A673 (cell line): ENCODE measurements around the gene PMVK. TPM values are rescaled to one million over a fixed set of nuclear protein-coding genes. Genes with fewer than 3 reads are reported as not detected.

Experiments used
- BruUV-seq: library from RNA; stranded (reverse); fragments of 400-500 nt; replicated peaks from 2 replicates; lab custom pipeline; 2021; lab: Mats Ljungman, UMichigan
- CTCF ChIA-PET: fragments of 300-600 bp; sonication (Branson Sonifier 250); formaldehyde crosslinking; loops from one replicate; lab custom pipeline; 2022; ENCODE audit warnings: antibody characterized with exemption; lab: Charles Lee
- POLR2A ChIA-PET: fragments of 300-600 bp; sonication (Branson Sonifier 250); formaldehyde crosslinking; loops from one replicate; lab custom pipeline; 2022; ENCODE audit warnings: antibody characterized with exemption; ENCODE audit not compliant: low non-redundant PET; lab: Charles Lee
- DNase-seq: peaks from one replicate; pipeline ENCODE4 v3.0.0-alpha.2; 2015; ENCODE audit warnings: low spot score
- H3K27ac ChIP-seq: fragments of 200-600 bp; sonication (generic); 2 replicates; pipeline ENCODE4 v1.5.1; 2016; ENCODE audit warnings: mixed run types, low read depth, mild to moderate bottlenecking, mixed read lengths, antibody characterized with exemption, low read length; ENCODE audit not compliant: poor library complexity, severe bottlenecking
- H3K27me3 ChIP-seq: fragments of 200-600 bp; sonication (generic); replicated peaks from 2 replicates; pipeline ENCODE4 v1.6.1; 2017; ENCODE audit warnings: mixed run types, low read depth, mild to moderate bottlenecking, mixed read lengths, antibody characterized with exemption, low read length; ENCODE audit not compliant: insufficient read depth, poor library complexity
- H3K36me3 ChIP-seq: fragments of 200-600 bp; sonication (generic); 2 replicates; pipeline ENCODE4 v1.6.1; 2016; ENCODE audit warnings: mixed run types, mild to moderate bottlenecking, mixed read lengths, antibody characterized with exemption, low read length; ENCODE audit not compliant: insufficient read depth, poor library complexity, severe bottlenecking
- H3K4me1 ChIP-seq: fragments of 200-600 bp; sonication (generic); 2 replicates; pipeline ENCODE4 v1.6.1; 2017; ENCODE audit warnings: mixed run types, mild to moderate bottlenecking, mixed read lengths, antibody characterized with exemption, low read length; ENCODE audit not compliant: insufficient read depth, poor library complexity, severe bottlenecking
- H3K4me3 ChIP-seq: fragments of 200-600 bp; sonication (generic); 2 replicates; pipeline ENCODE4 v1.5.1; 2016; ENCODE audit warnings: low read depth, mixed run types, mild to moderate bottlenecking, mixed read lengths, low read length; ENCODE audit not compliant: poor library complexity, severe bottlenecking
- H3K9me3 ChIP-seq: fragments of 200-600 bp; sonication (generic); 2 replicates; pipeline ENCODE4 v1.6.1; 2016; ENCODE audit warnings: mixed run types, low read depth, mild to moderate bottlenecking, mixed read lengths, antibody characterized with exemption, low read length; ENCODE audit not compliant: poor library complexity, severe bottlenecking
- EZH2 ChIP-seq: fragments of 200-600 bp; sonication (generic); IDR thresholded peaks from 2 replicates; pipeline ENCODE4 v1.6.1; 2017; ENCODE audit warnings: borderline replicate concordance, low read depth, mild to moderate bottlenecking, mixed read lengths, antibody characterized with exemption, low read length; ENCODE audit not compliant: poor library complexity, severe bottlenecking
- intact Hi-C: fragments of 100-400 bp; cut with micrococcal nuclease; formaldehyde crosslinking; loops from one replicate; pipeline ENCODE4 v1.10.0; 2022; ENCODE audit not compliant: unreplicated experiment
- total RNA-seq: library from RNA; stranded (reverse); gene quantifications from 2 replicates; pipeline ENCODE4 v1.2.3, GENCODE V29; 2021
- TF ChIP-seq, protein P1 (sequence below): fragments of 300-800, 200-600 bp; sonication (generic); conservative IDR thresholded peaks from 2 replicates; pipeline ENCODE4 v1.5.1; 2017; ENCODE audit warnings: low read depth, mild to moderate bottlenecking, antibody characterized with exemption, low read length, moderate library complexity, mixed read lengths

The PMVK gene
- total RNA-seq, 1 experiment from 2014 or later: 30.8 TPM

DNA sequence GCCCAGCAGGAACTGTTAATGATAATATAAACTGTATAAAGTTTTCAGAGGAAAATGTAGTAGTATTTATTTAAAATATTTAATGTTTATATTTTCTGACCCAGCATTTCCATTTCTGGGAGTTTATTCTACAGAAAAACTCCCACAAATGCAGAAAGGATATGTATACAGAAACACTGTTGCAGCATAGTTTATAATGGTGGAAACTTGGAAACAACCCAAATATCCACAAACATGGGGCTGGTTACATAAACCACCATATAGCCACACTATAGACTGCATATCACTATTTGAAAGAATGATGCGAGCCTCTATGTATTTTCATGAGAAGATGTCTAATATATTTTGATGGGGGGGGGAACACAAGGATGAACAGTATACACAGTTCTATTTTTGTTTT is 34.9 kb downstream of the PMVK start:
- Histone ChIP-seq H3K27ac (no peak overlapping the region), H3K36me3 (no peaks in the 10 kb centered on the region), H3K4me3 (no peak overlapping the region), H3K4me1 (peaks cover 3% of the 10 kb centered on the region), H3K9me3 (no peaks in the 10 kb centered on the region), H3K27me3 (no peaks in the 10 kb centered on the region)
- no peak for TF ChIP-seq EZH2
- TF ChIP-seq, protein P1, sequence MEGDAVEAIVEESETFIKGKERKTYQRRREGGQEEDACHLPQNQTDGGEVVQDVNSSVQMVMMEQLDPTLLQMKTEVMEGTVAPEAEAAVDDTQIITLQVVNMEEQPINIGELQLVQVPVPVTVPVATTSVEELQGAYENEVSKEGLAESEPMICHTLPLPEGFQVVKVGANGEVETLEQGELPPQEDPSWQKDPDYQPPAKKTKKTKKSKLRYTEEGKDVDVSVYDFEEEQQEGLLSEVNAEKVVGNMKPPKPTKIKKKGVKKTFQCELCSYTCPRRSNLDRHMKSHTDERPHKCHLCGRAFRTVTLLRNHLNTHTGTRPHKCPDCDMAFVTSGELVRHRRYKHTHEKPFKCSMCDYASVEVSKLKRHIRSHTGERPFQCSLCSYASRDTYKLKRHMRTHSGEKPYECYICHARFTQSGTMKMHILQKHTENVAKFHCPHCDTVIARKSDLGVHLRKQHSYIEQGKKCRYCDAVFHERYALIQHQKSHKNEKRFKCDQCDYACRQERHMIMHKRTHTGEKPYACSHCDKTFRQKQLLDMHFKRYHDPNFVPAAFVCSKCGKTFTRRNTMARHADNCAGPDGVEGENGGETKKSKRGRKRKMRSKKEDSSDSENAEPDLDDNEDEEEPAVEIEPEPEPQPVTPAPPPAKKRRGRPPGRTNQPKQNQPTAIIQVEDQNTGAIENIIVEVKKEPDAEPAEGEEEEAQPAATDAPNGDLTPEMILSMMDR: no peak
- CTCF ChIA-PET: no interaction called here
- POLR2A ChIA-PET: no interaction called here
- no peak for DNase-seq
- no TSS peak for BruUV-seq
- intact Hi-C loops: no loop called here

DNA sequence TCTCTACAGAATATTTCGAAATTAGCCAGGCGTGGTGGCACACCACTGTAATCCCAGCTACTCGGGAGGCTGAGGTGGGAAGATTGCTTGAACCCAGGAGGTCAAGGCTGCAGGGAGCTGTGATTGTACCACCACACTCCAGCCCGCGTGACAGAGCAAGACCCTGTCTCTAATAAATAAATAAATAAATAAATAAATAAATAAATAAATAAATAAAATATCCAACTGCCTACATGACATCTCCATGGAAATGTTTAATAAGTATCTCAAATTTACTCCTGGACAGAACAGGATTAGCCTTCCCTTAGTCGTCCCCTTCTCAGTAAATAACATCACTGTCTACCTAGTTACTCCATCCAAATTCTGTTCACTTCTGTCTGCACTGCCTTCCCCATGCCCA is 37.5 kb downstream of the PMVK start:
- POLR2A ChIA-PET: no interaction called here
- Histone ChIP-seq H3K27ac (no peak overlapping the region), H3K4me3 (no peak overlapping the region), H3K36me3 (no peaks in the 10 kb centered on the region), H3K27me3 (no peaks in the 10 kb centered on the region), H3K9me3 (no peaks in the 10 kb centered on the region), H3K4me1 (peaks cover 16% of the 10 kb centered on the region)
- BruUV-seq: no TSS peak
- TF ChIP-seq, protein P1: no peak
- TF ChIP-seq EZH2: no peak
- intact Hi-C loops: no loop called here
- CTCF ChIA-PET: no interaction called here
- no peak for DNase-seq

DNA sequence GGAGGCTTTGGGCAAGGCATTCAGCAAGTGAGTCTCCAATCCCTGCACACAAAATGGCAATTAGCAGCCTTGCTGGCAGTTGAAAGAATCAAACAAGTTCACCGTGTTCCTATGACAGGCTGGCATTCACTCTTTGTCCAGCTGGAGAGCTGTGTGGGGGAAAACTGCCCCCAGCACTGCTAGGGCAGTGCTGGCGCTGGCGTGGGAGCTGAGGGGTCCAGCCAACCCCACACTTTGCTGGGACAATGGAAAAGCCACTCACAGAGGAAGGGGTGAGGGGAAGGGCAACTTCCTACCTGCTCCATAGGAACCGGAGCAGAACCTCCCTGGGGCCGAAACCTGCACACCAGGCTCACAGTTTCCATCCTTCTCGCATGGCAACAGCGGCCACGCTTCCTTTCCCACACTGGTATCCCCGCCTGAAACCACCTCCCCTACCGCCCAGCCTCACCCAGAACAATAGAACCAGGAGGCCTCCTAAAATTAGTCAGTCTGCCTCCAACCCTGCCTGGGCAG is 39.7 kb downstream of the PMVK start:
- Histone ChIP-seq H3K27ac (peak overlapping the region; percentile 47), H3K27me3 (no peaks in the 10 kb centered on the region), H3K4me1 (peaks cover 20% of the 10 kb centered on the region), H3K9me3 (peaks cover 6% of the 10 kb centered on the region), H3K36me3 (no peaks in the 10 kb centered on the region), H3K4me3 (no peak overlapping the region)
- no TSS peak for BruUV-seq
- TF ChIP-seq, protein P1: no peak
- no peak for TF ChIP-seq EZH2
- intact Hi-C loops: no loop called here
- CTCF ChIA-PET: no interaction called here
- no peak for DNase-seq
- POLR2A ChIA-PET: no interaction called here
